Endometrial microvascular endothelial cells (primary cell): ENCODE results near the gene FOXC2. TPM values are rescaled to one million over a fixed set of nuclear protein-coding genes. Genes with fewer than 3 reads are reported as not detected.

Source experiments
- in situ Hi-C: cut with HindIII; loops from 2 replicates; pipeline ENCODE4 v1.10.0; 2017; ENCODE audit warnings: low sequenced_read_pairs, low pct_unique_long_range_greater_than_20kb; ENCODE audit errors: inconsistent ontology term
- total RNA-seq: library from RNA; depleted of rRNA; stranded (reverse); fragments of >200 nt; gene quantifications from one replicate; pipeline ENCODE4 v1.2.3, GENCODE V29; 2015; ENCODE audit errors: inconsistent ontology term

Gene FOXC2
- total RNA-seq, 1 donor from 2014 or later, result 8.9 TPM

DNA sequence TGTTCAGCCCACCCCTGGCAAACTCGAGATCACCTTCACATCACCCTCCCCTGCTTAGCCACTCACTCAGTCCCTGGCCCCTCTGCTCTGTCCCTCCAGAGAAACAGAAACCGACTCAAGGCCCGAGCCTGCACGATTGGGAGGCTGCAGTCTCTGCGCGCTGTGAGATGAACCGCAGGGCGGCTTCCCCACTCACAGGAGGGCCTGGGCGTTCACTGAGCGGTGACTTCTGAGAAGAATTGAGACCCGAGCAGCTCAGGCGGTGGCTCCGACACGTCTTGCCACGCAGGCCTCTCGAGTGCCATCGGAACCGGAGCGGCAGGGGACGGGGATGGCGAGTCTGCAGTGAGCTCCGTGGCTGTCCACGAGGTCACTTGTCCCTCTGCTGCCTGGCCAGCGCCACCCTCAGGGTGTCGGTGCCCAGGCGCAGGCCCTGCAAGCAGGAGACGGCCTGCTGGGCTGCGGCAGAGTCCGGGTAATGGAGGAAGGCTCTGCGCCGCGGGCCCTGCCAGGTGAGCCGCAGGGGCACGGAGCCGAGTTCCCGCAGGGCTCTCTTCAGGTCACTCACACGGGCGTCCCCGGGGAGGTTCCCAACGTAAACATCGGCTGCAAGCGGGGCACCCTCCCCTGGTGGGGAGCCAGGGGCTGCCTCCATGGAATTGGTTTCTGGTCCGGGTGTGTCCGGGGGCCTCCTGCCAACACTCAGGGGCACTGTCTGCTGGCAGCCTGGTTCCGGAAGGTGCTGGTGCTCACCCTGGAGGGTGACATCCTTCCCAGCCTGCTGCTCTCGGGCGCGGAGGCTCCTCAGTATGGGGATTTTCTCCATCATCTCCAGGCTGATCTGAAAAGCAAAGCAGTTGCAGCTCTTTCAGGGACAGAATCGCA lies 34.7 kb upstream of the FOXC2 start:
- in situ Hi-C loops, result no loop called here

DNA sequence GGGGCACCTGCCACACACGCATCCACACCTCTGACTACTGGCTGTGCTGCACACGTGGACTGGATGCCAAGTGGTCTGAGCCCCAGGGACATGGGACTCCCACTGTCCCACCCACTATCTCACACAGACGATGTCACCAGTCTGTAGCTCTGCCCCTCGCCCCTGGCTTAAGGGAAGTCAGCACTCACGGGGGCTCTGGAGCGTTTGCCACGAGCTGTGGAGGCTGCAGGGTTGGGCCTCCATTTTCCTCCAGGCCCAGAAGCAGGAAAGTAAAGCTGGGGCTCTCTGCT lies 34.2 kb upstream of the FOXC2 start:
- in situ Hi-C loops, result no loop called here

DNA sequence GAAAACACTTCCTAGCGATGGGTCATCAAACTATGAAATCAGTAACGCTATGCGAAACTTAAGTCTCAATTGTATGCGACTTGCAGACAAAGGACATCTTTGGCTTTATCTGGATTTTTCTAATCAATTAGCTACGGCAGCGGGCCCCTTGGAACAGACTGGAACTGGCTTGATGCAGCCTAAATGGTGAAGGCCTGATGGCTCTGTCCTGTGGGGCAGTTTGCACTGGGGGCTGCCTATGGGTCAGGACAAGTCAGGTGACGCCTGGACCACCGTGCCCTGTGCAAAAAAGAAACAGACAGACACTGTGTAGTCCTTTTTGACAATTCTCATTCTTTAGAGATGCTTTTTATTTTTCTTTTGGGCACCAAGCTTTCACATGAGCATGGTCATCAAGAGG lies 33.6 kb upstream of the FOXC2 start:
- in situ Hi-C loops, result no loop called here

DNA sequence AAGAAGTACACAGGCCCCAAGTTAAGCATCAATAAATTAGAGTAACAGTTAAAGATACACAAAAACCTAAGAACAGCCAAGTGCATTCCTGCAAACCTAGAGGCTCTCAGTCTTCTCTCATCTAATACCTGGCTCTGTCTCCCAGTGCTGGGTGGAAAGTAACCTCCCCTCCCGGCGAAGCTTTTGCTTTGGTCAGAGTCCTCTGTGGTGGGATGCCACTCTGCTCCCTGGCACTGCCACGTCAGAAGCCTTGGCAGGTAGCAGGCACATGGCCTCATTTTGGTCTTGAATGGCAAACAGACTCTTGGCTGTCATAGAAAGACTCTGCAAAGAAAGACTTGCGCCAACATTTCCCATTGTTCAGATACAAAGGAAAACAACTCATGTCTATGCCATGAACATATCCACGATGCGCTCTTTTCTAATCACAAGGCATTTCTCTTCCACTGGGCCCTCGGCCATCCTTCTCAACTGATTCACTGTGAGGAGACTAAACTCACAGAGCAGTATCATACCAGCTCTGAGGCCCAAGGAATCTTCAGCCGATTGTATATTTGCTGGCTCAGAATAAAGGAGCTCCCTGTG lies 32.8 kb upstream of the FOXC2 start:
- in situ Hi-C loops, result no loop called here

DNA sequence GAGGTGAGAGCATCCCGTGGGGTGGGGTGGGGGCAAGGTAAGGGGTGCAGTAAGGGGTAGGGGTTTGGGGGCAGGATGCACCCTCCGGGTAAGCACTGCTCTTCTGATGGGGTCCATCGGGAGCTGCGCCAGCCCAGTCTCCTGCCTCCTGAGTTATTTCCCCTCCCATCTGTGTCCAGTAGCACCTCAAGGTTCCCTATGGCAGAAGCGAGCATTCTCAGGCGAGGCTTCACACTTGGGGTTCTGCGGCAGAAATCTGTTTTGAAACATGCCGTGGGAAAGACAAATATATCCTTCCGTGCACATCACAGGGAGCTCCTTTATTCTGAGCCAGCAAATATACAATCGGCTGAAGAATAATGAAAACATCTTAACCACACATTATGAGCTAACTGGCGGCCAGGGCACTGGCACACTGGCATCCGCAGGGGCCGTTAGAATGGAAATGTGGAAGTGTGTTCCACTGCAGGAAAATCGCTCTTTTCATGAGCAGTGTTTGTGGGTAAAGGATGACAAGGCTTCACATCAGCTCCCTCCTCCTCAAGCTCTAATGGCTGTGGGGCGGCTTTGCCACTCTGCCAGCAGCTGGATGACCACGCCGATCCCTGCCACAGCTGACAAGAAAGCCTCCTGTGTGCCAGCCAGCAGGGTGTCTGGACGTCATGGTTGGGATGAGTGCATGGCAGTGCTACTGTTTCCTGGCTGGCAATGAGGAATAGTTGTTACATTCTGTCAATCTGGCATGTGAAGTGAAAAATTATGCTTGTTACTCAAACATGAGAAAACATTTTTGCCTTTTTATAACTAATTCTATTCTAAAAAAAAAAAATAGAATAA lies 31.6 kb upstream of the FOXC2 start:
- in situ Hi-C loops, result no loop called here

DNA sequence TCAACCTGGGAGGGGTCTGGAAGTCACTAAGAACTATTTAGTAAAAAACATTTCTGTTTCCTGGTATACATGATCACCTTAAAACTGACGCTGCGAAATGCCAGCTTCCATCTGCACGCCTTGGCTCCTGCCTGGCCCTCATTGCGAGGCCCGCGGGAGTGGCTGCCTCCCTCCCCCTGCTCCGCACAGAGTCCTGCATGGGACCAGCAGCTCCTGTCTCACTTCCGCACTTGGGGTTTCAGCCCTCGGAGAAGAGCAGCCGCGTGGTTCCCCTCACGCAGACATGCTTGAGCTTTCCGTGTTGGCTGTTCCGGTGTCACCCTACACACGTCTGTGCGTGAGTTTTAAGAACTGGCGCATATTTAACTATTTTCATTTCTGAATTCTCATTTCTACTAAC lies 30.0 kb upstream of the FOXC2 start:
- in situ Hi-C loops, result no loop called here

DNA sequence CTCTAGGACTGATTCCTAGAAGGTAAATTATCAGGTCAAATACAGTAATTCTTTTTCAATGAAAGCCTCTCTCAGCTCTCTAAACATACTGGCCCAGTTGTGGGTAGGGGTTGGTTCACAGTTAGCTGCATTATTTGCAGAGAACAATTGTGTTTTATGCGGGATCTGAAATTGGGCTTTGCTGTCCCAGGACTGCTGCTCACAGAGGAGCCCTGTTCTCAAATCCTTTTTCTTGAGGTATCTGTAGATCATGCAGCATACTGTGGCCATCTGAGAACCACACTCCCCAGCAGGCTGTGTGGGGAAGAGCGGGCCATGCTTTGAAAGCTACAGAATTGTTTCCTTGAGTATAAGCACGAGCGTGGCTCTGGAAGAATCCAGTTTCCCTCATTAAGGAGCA lies 29.1 kb upstream of the FOXC2 start:
- in situ Hi-C loops, result no loop called here

DNA sequence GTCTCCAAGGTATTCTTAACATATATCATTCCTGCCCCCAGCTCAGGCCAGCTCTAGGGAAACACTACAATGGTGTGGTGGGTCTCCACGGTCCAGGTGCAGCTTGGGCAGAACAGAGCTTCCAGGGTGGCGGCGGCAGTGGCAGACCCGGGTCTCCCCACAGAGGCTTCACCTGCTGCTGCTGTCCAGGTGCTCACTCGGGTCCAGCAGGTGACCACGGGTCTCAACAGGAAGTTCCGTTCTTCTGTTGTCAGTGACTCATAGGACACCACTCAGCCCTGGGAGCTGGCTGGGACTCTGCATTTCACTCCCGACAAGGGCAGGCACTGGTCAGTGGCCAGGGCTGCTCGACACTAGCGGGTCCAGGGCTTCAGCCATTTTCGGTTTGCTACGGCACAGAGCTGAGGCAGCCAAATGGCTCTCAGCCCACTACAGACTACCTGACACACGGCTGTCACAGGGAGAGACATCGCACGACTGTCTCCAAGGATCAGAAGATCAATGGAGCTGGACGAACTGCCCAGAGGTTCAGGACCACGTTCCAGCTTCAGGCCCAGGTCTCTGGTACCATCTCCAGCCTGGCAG lies 28.3 kb upstream of the FOXC2 start:
- in situ Hi-C loops, result no loop called here

DNA sequence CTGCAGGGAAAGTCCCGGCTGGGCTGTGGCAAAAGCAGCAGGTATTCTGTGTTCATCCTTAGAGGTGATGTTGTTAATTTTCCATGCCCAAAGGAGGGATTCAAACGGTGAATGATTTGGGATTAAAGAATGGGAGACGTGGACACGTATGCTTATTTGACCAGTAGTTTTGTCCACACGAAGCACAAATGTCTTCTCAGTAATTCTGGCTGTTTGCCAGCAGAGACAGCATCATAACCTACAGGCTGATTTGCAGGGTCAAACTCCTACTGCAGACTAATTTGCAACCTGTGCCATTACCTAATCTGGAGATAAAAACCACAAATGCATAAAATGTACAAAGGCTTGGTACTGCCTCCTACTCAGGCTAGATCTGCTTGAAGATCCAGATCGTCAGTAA lies 25.7 kb upstream of the FOXC2 start:
- in situ Hi-C loops, result no loop called here

DNA sequence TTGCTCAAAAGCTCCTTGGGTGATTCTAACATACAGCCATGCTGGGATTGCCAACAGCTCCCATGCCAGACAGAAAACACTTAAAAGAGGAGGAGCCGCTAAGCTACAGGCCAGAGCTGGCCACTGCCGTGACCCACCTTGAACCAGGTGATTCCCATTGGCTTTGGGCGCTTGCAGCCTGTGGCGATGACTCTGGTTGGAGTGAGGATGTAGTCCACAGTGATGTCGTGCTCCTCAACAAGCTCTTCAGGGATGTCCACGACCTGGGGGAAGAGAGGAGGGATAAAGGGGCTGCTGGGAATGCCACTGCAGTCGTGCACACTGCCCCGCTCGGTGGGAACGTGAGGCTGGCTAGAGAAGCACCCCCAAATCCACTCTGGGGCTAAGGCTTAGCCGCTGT lies 25.1 kb upstream of the FOXC2 start:
- in situ Hi-C loops, result no loop called here

DNA sequence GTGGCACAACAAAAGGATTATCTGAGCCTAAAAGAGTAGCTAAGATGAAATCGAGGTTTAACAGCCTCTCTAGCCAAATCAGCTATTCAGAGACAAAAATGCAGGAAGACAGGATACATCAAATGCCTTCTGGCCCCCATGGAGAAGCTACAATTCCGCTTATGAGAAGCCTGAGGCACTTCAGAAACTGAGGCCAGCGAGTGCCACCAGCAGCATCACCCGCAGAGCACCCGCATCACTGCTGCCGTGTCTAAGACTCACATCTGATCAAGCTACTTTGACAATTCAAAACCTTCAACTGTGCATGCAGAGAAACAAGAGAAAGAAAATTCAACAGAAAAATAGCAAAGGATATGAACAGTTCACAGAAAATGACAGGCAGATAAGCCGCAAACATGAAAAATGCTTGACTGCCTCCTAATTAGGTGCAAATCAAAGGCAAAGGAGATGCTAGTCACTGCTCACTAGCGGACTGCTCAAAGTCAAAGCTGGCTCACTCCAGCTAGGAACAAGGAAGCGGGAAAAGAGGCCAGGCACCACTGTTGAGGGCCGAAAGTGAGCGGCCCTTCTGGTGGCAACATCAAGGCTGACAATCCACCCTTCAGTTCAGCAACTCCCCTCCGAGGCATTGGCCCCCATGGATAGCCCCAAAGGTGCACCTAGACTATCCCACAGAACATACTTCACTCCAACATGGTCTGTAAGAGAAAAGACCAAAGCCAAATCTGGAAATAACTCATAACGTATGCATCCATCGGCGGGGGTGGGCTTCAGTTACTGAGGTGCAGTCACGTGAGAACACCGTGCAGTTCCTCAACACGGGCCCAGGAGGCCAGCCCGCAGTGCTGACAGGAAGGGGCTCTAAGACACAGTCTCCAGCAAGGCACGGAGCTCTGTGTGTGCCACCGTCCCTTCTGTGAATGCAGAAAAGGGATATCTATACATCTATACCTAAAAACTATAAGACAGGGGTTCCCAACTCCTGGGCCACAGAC lies 23.6 kb upstream of the FOXC2 start:
- in situ Hi-C loops, result no loop called here

DNA sequence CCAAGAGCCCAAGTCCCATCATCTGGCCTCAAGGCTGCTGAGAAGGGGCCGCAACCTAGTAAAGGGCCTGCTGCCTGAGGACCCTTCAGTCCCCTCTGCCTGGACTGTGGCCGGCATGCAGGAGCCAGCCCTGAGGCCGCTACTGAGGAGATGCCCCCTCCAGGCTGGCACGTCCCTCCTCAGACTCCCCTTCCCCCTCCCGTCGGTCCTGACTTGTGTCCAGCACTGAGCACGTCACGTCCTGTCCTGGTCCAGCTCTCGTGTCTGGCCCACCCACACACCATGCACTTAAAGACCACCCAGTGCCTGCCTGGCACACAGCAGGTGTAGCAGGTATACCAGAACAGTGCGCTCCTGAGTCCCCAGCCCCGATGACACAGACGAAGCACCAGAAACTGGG lies 21.1 kb upstream of the FOXC2 start:
- in situ Hi-C loops, result no loop called here

DNA sequence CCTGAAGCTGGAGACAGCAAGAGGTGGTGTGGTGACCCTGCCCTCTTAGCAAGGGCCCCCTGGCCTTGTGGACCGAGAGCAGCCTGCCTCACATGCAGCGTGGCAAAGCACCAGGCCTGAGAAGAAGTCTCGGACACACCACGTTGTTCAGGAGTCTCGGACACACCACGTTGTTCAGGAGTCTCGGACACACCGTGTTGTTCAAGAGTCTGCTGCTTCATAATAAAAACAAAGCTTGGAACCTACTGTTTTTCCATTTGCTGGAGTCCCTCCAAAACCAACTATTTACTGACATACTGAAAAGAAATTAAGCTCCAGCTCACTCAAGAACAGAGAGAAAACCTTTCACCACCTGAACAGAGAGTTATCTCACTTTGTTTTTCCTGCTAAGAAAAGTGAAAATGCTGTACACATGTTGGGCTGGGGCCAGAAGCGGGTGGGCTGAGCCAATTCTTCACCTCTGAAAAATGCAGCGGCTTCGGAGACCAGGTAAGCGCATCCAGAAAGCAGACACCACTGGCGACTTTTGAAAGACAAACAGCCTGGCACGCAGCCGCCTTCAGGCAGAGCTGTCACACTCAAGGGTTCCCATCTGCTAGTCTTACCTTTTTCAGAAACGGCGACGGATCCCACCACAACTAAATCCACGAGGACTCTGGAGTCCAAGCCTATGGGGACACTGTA lies 20.5 kb upstream of the FOXC2 start:
- in situ Hi-C loops, result no loop called here

DNA sequence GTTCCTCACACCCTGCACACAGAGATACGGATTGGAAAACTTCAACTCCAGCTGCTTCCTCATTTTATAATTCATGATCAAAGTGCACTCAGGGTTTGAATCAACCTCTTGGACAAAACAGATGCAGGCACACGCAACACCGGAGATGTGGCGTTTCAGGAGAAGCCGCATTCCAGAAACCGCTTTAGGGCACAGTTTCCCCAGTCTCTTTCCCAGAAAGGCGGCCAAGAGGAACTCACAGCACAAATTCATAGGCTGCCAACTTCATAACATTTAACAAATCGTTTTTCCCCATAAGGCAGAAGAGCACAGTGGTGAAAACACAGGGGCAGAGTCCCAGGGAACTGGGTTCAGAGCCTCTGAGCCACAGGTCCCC lies 20.0 kb upstream of the FOXC2 start:
- in situ Hi-C loops, result no loop called here

DNA sequence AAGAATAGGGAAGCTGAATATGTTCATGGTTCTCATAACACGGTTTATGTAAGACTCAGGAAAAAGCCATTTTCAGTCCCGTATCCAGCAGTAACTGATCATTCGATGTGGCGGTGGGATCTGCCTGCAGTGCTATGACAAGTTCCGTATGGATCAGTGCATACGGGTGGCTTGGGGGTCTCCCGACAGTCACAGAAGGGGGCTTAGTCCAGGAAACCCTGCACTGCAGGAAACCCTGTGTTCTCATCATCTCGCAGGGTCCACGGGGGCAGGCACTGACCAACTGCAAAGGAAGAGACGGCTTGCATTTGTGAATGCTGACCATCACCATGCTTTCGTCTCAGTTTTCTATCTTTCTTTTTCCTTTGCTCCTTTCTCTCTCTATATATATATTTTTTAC lies 19.3 kb upstream of the FOXC2 start:
- in situ Hi-C loops, result no loop called here

DNA sequence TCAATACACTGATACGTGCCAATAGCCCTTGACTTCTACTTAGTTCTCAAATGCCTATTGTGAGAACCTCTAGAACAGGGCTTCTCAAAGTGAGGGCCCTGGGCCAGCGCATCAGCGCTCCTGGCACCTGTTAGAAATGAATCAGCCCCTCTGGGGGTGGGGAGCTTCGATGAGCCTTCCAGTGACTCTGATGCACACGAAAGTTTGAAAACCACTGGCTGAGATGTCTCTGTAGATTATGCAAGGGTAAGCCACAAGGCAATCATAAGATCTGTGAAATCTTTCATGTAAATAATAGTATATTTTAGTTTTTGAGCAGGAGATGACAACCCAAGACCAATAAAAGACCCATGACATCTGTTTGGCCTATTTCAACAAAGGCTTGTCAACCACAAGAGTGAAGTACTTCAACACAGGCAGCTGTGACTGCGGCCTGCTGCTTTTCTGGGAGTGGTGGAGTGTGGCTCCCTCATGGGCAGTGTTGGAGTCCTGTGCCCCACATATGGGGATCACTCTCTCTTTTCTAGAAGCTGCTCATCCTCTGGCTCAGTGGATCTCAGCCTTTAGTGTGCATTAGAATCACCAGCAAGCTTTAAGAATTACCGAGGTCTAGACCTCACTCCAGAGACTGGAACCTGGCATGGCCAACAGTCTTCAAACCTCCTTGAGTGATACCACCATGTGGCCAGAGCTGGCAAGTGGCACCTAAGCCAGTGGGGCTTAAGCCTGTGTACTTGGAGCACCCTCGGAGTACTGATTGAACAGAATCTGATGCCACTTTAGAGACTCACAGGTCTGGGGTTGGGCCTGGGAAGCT lies 17.3 kb upstream of the FOXC2 start:
- in situ Hi-C loops, result no loop called here

DNA sequence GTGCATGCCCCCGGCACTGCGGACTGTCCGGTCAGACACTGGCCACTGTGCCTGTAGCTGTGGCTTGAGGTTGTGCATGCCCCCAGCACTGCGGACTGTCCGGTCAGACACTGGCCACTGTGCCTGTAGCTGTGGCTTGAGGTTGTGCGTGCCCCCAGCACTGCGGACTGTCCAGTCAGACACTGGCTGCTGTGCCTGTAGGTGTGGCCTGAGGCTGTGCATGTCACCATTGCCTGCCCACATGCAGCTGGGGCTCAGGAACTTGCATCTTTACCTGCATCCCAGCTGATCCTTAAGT lies 16.8 kb upstream of the FOXC2 start:
- in situ Hi-C loops, result no loop called here

DNA sequence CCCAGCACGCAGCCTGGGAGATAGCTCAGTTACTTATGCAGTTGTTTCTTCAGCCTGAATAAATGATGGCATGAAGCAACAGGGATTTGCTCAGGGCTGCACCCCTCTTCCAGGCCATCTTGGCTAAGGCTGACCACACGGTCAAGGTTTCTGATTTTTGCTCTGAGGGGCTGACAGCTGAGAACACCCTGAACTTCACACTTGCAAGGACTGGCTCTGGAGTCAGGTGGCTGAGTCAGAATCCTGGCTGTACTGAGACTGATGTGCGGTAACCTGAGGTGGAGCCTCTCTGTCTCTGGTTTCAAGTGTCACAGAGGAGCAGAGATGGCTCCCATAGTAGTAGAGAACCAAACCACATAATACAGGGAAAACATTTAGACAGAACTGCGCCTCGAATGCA lies 16.3 kb upstream of the FOXC2 start:
- in situ Hi-C loops, result no loop called here
